Adrenal gland (tissue), 5 donors: ENCODE data around the gene ZNF594.
"Not testable (repeated sequence)": the region's sequence is repeated elsewhere in the genome, so short reads cannot be mapped to it uniquely, and the experiment has no call there.

Experiments
- CTCF ChIP-seq, 6 experiments: fragments of 450-650 bp in 4 of 6; fragments of 200-600 bp in 2 of 6; sonication (generic) in 1 of 6; IDR thresholded peaks; 1 replicate in 5 of 6; 2 replicates in 1 of 6; pipeline versions ENCODE4 v1.5.1 to v1.8.0; 2016 to 2021; ENCODE audit warnings: antibody characterized with exemption in 6 of 6, mild to moderate bottlenecking in 2 of 6, moderate library complexity in 1 of 6
- POLR2A ChIP-seq, 2 donors: fragments of 450-650 bp; IDR thresholded peaks; one replicate each; pipeline ENCODE4 v1.6.1; 2017; ENCODE audit warnings: antibody characterized with exemption in 2 of 2, mild to moderate bottlenecking in 2 of 2, moderate library complexity in 1 of 2
- donor health status: DM: no; HTN: no; CAD: no.

GRCh38 chr17:5161793-5162192, 29.9 kb downstream of the ZNF594 start:
- TF ChIP-seq CTCF, POLR2A (IDR thresholded peaks at IDR 0.05): not testable (repeated sequence)
